NAMALWA (cell line): ENCODE measurements around the gene LRP2.

ENCODE experiments used
- DNase-seq: peaks from one replicate; pipeline ENCODE4 v3.0.0-alpha.2; 2015; ENCODE audit warnings: low spot score

The LRP2 gene

GRCh38 chr2:169091256-169091655 is 271.1 kb downstream of the LRP2 start:
- DNase-seq: no peak

DNA sequence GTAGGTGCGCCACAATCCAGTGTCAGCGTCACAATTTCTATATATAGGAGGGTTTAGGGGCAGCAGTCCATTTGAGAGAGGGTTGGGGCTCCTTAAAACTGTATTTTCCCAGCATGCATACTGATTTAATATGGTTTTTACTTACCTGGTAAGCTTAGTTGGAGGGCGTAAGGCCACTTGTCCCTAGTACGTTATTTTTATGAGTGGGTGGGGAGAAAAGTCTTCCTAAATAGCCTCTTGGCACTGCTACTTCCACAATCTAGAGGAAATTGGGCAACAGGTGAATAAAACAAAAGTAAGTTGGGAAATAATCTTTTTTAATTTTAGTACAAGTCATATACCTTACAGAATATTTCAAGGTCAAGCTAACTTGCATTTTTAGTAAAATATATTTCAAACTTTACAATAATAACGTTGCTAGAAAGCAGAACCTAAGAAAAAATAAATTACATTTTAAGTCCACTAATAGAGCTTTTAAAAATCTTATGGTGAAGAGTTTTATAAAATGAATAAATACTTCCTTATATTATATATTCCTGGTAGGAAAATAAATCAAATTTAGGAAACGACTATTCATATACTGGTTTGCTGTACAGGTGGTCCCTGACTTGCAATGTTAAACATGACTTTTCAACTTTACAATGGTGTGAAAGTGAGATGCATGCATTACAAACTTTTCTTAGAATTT is 272.1 kb downstream of the LRP2 start:
- DNase-seq: no peak

DNA sequence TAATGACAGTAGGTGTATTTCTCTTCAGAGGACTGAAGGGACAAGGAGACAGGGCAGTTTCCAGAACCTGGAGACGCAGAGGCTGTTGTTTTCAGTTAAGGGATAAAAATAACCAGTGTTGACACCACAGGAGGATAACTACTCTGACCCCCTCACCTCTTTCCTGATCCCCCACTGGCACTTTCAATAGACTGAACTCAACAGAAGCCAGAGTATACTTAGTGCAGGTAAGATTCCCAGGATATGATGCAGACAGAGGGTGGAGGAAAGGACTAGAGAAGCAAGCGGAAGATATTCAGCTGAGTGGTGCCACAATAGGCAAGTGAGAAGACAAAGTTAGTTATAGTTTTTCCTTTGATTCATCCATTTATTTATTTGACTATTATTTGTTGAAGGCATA is 273.2 kb downstream of the LRP2 start:
- DNase-seq: no peak

DNA sequence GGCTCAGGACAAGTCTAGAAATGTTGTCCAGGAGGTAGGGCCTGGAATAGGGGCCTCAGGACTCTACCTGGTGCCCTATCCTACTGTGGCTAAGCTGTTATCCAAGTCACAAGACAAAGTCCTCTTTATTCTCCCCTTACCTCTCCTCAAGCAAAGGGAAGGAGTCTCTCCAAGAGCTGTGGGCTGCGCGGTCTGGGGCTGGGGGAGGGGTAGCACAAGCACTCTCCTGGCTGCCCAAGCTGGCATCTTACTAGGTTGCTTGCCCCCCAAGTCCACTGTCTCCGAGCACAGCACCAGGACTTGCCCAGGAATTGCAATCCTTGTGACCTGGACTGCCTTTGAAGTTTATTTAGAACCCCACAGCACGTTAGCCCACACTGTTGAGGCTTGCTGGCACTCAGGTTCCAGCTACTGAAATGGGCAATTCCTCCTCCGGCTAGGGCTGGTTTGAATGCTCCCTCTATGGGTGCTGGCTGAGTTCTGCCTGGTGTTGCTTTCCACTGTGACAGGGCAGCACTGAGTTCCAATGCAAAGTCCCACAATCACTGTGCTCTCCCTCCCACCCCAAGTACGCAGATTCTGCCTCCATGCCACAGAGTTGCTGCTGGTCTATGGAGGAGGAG is 274.5 kb downstream of the LRP2 start:
- no peak for DNase-seq

- no peak for DNase-seq
These were observed 275.4 kb downstream of the LRP2 start for GRCh38 chr2:169086893-169087467.

GRCh38 chr2:169082995-169083394 is 279.3 kb downstream of the LRP2 start:
- no peak for DNase-seq

GRCh38 chr2:169081551-169081950 is 280.8 kb downstream of the LRP2 start:
- DNase-seq: no peak

GRCh38 chr2:169080250-169081069 is 281.9 kb downstream of the LRP2 start:
- peak; percentile 51 for DNase-seq

DNA sequence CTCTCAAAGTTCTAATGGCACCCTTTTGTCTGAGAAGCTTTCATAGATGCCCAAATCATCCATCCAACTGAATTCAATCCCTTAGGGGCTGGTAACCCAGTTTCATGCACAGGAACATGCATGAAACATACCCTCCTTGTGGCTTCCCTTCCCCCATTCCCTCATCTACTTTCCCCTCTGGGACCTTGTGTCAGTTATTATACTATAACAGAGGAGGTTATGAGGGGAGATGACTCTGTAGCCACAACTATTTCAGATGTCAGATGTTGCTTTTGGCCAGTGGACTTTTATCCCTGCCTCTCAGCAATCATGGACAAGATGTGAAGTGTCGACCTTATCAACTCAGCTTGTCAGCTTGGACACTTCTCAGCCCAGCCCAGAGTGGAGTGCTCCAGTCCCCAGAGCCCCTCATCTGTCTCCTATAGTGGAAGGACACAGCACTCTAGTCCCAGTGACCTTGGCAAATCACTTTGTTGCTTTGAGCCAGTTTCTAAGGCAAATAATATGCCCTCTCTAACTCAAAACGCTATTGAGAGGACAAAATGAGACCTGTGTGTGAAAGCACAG is 284.6 kb downstream of the LRP2 start:
- DNase-seq: no peak
